Body of pancreas (tissue), 4 donors: ENCODE measurements around the gene RNU5B-1. TPM values are rescaled to one million over a fixed set of nuclear protein-coding genes. Genes with fewer than 3 reads are reported as not detected.

Source experiments
- ATAC-seq: fragments of 150-250 bp; one replicate; pipeline ENCODE4 v1.9.1; 2016
- DNase-seq, 4 donors: peaks; one replicate each; pipeline ENCODE4 v3.0.0-alpha.2; 2019
- H3K27ac ChIP-seq, 4 donors: fragments of 200-600 bp; sonication (generic); 1 replicate in 3 of 4; 2 replicates in 1 of 4; pipeline versions ENCODE4 v1.5.1 to v1.6.1; 2016 to 2019; ENCODE audit warnings: mild to moderate bottlenecking in 1 of 4, mixed read lengths in 1 of 4, moderate library complexity in 1 of 4
- H3K27me3 ChIP-seq, 2 donors: fragments of 200-600 bp; sonication (generic); one replicate each; pipeline ENCODE4 v1.6.0; 2016; ENCODE audit warnings: mild to moderate bottlenecking in 1 of 2
- H3K36me3 ChIP-seq, 2 donors: fragments of 200-600 bp; sonication (generic); replicated peaks in 1 of 2; 2 replicates each; pipeline ENCODE4 v1.5.1; 2016; ENCODE audit warnings: low read depth in 2 of 2; ENCODE audit not compliant: insufficient read depth in 1 of 2
- H3K4me1 ChIP-seq: fragments of 200-600 bp; sonication (generic); one replicate; pipeline ENCODE4 v1.6.0; 2016
- H3K4me3 ChIP-seq, 2 donors: fragments of 200-600 bp; sonication (generic); 1 replicate in 1 of 2; 2 replicates in 1 of 2; pipeline ENCODE4 v1.5.1; 2016 to 2019
- H3K9me3 ChIP-seq, 3 donors: fragments of 200-600 bp; sonication (generic); 1 replicate in 2 of 3; 2 replicates in 1 of 3; pipeline ENCODE4 v1.5.1; 2016
- POLR2A ChIP-seq, 3 donors: fragments of 450-650 bp; IDR thresholded peaks; one replicate each; pipeline ENCODE4 v1.6.1; 2016; ENCODE audit warnings: antibody characterized with exemption in 3 of 3, mild to moderate bottlenecking in 2 of 3
- WGBS, 2 donors: methylation state at CpG; one replicate each; pipeline ENCODE4 v1.1.5; 2017; 5-methylcytosine and 5-hydroxymethylcytosine counted together
- intact Hi-C: fragments of 100-400 bp; cut with DNase I; formaldehyde crosslinking; loops from one replicate; pipeline ENCODE4 v1.15.1; 2023
- total RNA-seq, 2 donors: library from RNA; depleted of rRNA; stranded (reverse); fragments of >200 nt; gene quantifications; one replicate each; pipeline ENCODE4 v1.1.0, GENCODE V29; 2016
- TF ChIP-seq, protein P1 (sequence below), 7 experiments: fragments of 450-650 bp in 4 of 7; fragments of 200-600 bp in 3 of 7; sonication (generic) in 3 of 7; IDR thresholded peaks; one replicate each; pipeline ENCODE4 v1.5.1; 2016 to 2019; ENCODE audit warnings: antibody characterized with exemption in 7 of 7

The RNU5B-1 gene
- total RNA-seq, 2 donors from 2014 or later: not detected

DNA sequence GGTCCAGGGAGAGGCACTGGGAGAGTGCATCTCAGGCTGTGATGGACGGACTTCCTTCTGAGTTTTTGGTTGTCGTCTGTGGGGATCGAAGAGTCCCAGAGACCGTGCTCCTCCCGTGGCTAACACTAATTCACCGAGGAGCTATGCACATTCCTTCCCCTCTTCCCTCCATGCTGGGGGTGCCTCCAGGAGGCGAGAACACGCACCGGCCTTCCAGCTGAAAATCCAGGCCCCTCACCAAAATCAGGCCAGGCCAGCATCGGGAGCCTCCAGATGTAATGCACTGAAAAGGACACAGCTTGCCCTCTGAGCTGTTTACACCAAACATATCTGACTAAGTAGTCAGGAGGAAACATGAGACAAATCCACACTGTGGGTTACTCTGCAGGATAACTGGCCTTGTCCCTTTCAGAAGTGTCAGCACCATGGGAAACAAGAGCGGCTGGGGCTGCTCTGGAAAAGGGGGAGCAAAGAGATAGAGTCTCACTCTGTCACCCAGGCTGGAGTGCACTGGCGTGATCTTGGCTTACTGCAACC, 5.5 kb downstream of the RNU5B-1 start:
- DNase-seq (no peak), ATAC-seq (no peak)
- H3K27ac ChIP-seq: no peak overlapping the region
- no peaks in the 10 kb centered on the region for H3K36me3 ChIP-seq
- no peak overlapping the region for H3K4me3 ChIP-seq
- intact Hi-C loops: no loop called here
- peaks cover 5% of the 10 kb centered on the region for H3K4me1 ChIP-seq
- no peaks in the 10 kb centered on the region for H3K9me3 ChIP-seq
- TF ChIP-seq POLR2A (IDR thresholded peaks at IDR 0.05): no peak
- TF ChIP-seq, protein P1, sequence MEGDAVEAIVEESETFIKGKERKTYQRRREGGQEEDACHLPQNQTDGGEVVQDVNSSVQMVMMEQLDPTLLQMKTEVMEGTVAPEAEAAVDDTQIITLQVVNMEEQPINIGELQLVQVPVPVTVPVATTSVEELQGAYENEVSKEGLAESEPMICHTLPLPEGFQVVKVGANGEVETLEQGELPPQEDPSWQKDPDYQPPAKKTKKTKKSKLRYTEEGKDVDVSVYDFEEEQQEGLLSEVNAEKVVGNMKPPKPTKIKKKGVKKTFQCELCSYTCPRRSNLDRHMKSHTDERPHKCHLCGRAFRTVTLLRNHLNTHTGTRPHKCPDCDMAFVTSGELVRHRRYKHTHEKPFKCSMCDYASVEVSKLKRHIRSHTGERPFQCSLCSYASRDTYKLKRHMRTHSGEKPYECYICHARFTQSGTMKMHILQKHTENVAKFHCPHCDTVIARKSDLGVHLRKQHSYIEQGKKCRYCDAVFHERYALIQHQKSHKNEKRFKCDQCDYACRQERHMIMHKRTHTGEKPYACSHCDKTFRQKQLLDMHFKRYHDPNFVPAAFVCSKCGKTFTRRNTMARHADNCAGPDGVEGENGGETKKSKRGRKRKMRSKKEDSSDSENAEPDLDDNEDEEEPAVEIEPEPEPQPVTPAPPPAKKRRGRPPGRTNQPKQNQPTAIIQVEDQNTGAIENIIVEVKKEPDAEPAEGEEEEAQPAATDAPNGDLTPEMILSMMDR (IDR thresholded peaks at IDR 0.05): no peak
- WGBS, 2 donors: 82 to 91% methylated on average over 8 to 12 of the region's 12 CpGs
- H3K27me3 ChIP-seq: no peaks in the 10 kb centered on the region

DNA sequence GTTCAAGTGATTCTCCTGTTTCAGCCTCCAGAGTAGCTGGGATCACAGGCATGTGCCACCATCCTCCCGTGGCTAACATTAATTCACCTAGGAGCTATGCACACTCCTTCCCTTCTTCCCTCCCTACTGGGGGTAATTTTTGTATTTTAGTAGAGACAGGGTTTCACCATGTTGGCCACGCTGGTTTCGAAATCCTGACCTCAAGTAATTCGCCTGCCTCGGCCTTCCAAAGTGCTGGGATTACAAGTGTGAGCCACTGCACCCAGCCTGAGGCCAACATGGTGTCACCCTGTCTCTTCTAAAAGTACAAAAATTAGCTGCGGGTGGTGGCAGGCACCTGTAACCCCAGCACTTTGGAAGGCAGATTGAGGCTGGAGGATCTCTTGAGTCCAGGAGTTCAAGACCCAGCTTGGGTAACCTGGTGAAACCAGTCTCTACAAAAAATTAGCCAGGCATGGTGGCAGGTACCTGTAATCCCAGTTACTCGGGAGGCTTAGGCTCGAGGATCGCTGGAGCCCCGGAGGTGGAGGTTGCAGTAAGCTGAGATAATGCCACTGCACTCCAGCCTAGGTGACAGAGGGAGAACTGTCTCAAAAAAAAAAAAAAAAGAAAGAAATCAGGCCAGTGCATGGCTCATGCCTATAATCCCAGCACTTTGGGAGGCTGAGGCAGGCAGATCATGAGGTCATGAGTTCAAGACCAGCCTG, 6.1 kb downstream of the RNU5B-1 start:
- Histone ChIP-seq H3K27ac (no peak overlapping the region), H3K36me3 (no peaks in the 10 kb centered on the region), H3K4me3 (no peak overlapping the region), H3K4me1 (no peaks in the 10 kb centered on the region), H3K9me3 (no peaks in the 10 kb centered on the region), H3K27me3 (no peaks in the 10 kb centered on the region)
- ATAC-seq (no peak), DNase-seq (no peak)
- 85 to 94% methylated on average over 10 of the region's 10 CpGs for WGBS, 2 donors
- TF ChIP-seq, protein P1 (IDR thresholded peaks at IDR 0.05): no peak
- TF ChIP-seq POLR2A (IDR thresholded peaks at IDR 0.05): no peak
- intact Hi-C loops: no loop called here

DNA sequence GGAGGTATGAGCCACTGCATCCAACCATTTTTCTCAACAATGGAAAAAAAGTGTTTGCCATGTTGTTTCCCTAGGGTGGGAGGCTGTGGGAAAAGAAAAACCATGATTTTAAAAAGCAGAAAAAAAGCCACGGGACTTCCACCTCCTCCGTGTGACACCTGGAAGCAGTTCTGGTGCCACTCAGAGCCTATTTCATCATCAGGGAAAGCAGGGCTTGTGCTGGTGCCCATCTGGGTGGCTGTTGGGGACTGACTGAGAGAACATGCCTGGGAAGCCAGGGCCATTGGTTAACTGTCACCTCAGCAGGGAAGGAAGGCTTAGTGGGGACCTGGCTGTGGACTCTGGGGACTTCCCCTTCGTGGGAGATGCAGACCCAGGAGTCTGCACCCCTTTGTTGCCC, 7.3 kb downstream of the RNU5B-1 start:
- Histone ChIP-seq H3K9me3 (no peaks in the 10 kb centered on the region), H3K27me3 (no peaks in the 10 kb centered on the region), H3K4me3 (no peak overlapping the region), H3K4me1 (no peaks in the 10 kb centered on the region), H3K27ac (no peak overlapping the region), H3K36me3 (no peaks in the 10 kb centered on the region)
- ATAC-seq: no peak
- no peak for TF ChIP-seq POLR2A (IDR thresholded peaks at IDR 0.05)
- TF ChIP-seq, protein P1 (IDR thresholded peaks at IDR 0.05): no peak
- 12 to 40% methylated on average over 3 of the region's 3 CpGs for WGBS, 2 donors
- intact Hi-C loops: no loop called here
- DNase-seq: no peak

DNA sequence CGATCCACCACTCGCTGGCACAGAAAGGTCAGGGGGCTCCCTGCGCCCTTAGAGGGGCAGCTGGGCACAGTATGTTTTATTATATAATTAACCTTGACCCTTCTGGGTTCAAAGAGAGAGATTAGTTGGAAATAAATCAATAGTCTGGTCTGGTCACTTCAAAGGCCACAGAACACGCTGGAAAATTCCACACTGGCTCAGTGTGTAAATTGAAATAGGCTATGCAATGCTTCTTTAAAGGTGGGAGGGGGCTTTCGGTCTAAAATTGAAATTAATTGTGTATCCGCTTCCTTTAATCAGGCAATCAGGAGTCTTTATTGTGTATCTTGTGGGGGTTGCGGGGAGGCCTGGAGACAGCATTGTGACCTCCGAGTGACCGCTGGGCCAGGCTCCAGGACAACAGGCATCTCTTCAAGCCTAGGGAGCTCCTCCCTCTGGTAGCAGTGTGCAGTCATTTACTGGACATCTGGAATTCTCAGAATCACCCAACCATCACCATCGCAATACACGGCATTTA, 8.0 kb downstream of the RNU5B-1 start:
- H3K27me3 ChIP-seq: no peaks in the 10 kb centered on the region
- ATAC-seq (no peak), DNase-seq (no peak)
- H3K4me3 ChIP-seq: no peak overlapping the region
- no peak overlapping the region for H3K27ac ChIP-seq
- TF ChIP-seq POLR2A (IDR thresholded peaks at IDR 0.05): no peak
- TF ChIP-seq, protein P1 (IDR thresholded peaks at IDR 0.05): no peak
- WGBS, 2 donors: 71 to 72% methylated on average over 11 of the region's 11 CpGs
- intact Hi-C loops: no loop called here
- no peaks in the 10 kb centered on the region for H3K9me3 ChIP-seq
- H3K36me3 ChIP-seq: no peaks in the 10 kb centered on the region
- no peaks in the 10 kb centered on the region for H3K4me1 ChIP-seq
